ENCODE measurements around the gene SDC4. TPM values are rescaled to one million over a fixed set of nuclear protein-coding genes. Genes with fewer than 3 reads are reported as not detected.
A peak's percentile ranks its signal among the peaks of the same experiment; 100 is the strongest.
"Not testable (repeated sequence)": the region's sequence is repeated elsewhere in the genome, so short reads cannot be mapped to it uniquely, and the experiment has no call there.

Gene SDC4
- total RNA-seq, 1 donor: 17.1 TPM

- Histone ChIP-seq H3K27me3 (ENCODE audit: insufficient read depth, low read length) (no peaks in the 10 kb centered on the region), H3K4me1 (ENCODE audit: insufficient read depth, low read length) (peaks cover 16% of the 10 kb centered on the region), H3K9me3 (ENCODE audit: low read depth, low read length) (no peaks in the 10 kb centered on the region), H3K4me3 (ENCODE audit: low read length) (no peak overlapping the region)
Measured at GRCh38 chr20:45355209-45356084, 7.2 kb upstream of the SDC4 start.

- H3K4me3 ChIP-seq (ENCODE audit: low read length): no peak overlapping the region
- no peaks in the 10 kb centered on the region for H3K9me3 ChIP-seq (ENCODE audit: low read depth, low read length)
- H3K27me3 ChIP-seq (ENCODE audit: insufficient read depth, low read length): no peaks in the 10 kb centered on the region
- H3K4me1 ChIP-seq (ENCODE audit: insufficient read depth, low read length): peaks cover 16% of the 10 kb centered on the region
Measured at GRCh38 chr20:45354423-45355208, 6.4 kb upstream of the SDC4 start.

- Histone ChIP-seq H3K9me3 (ENCODE audit: low read depth, low read length) (no peaks in the 10 kb centered on the region), H3K4me3 (ENCODE audit: low read length) (no peak overlapping the region), H3K4me1 (ENCODE audit: insufficient read depth, low read length) (peaks cover 10% of the 10 kb centered on the region), H3K27me3 (ENCODE audit: insufficient read depth, low read length) (no peaks in the 10 kb centered on the region)
Measured at GRCh38 chr20:45353746-45354145, 5.5 kb upstream of the SDC4 start.

GRCh38 chr20:45352729-45353128, 4.5 kb upstream of the SDC4 start:
- no peak overlapping the region for H3K4me3 ChIP-seq (ENCODE audit: low read length)
- peaks cover 8% of the 10 kb centered on the region for H3K4me1 ChIP-seq (ENCODE audit: insufficient read depth, low read length)
- no peaks in the 10 kb centered on the region for H3K27me3 ChIP-seq (ENCODE audit: insufficient read depth, low read length)
- H3K9me3 ChIP-seq (ENCODE audit: low read depth, low read length): no peaks in the 10 kb centered on the region

GRCh38 chr20:45350795-45351194, 2.6 kb upstream of the SDC4 start:
- H3K9me3 ChIP-seq (ENCODE audit: low read depth, low read length); H3K27me3 ChIP-seq (ENCODE audit: insufficient read depth, low read length); H3K4me3 ChIP-seq (ENCODE audit: low read length): not testable (repeated sequence)
- peaks cover 20% of the 10 kb centered on the region for H3K4me1 ChIP-seq (ENCODE audit: insufficient read depth, low read length)

GRCh38 chr20:45350217-45350616, 2.0 kb upstream of the SDC4 start:
- Histone ChIP-seq H3K27me3 (ENCODE audit: insufficient read depth, low read length) (peaks cover 3% of the 10 kb centered on the region), H3K4me3 (ENCODE audit: low read length) (no peak overlapping the region), H3K9me3 (ENCODE audit: low read depth, low read length) (no peaks in the 10 kb centered on the region)

GRCh38 chr20:45347297-45347935, 808 bp downstream of the SDC4 start:
- Histone ChIP-seq H3K27me3 (ENCODE audit: insufficient read depth, low read length) (peaks cover 3% of the 10 kb centered on the region), H3K4me3 (ENCODE audit: low read length) (peak overlapping the region; percentile 30), H3K4me1 (ENCODE audit: insufficient read depth, low read length) (peaks cover 40% of the 10 kb centered on the region), H3K9me3 (ENCODE audit: low read depth, low read length) (no peaks in the 10 kb centered on the region)

More at GRCh38 chr20:45350217-45350616, 2.0 kb upstream of the SDC4 start:
- H3K4me1 ChIP-seq (ENCODE audit: insufficient read depth, low read length): peaks cover 22% of the 10 kb centered on the region

- H3K4me3 ChIP-seq (ENCODE audit: low read length): no peak overlapping the region
- no peaks in the 10 kb centered on the region for H3K9me3 ChIP-seq (ENCODE audit: low read depth, low read length)
- peaks cover 3% of the 10 kb centered on the region for H3K27me3 ChIP-seq (ENCODE audit: insufficient read depth, low read length)
- H3K4me1 ChIP-seq (ENCODE audit: insufficient read depth, low read length): peaks cover 40% of the 10 kb centered on the region
Measured at GRCh38 chr20:45346851-45347250, 1.4 kb downstream of the SDC4 start.

- Histone ChIP-seq H3K9me3 (ENCODE audit: low read depth, low read length) (no peaks in the 10 kb centered on the region), H3K27me3 (ENCODE audit: insufficient read depth, low read length) (peaks cover 3% of the 10 kb centered on the region), H3K4me1 (ENCODE audit: insufficient read depth, low read length) (peaks cover 40% of the 10 kb centered on the region), H3K4me3 (ENCODE audit: low read length) (no peak overlapping the region)
Measured at GRCh38 chr20:45346291-45346718, 1.9 kb downstream of the SDC4 start.

GRCh38 chr20:45345104-45345936, 2.9 kb downstream of the SDC4 start:
- Histone ChIP-seq H3K4me1 (ENCODE audit: insufficient read depth, low read length) (peaks cover 40% of the 10 kb centered on the region), H3K9me3 (ENCODE audit: low read depth, low read length) (no peaks in the 10 kb centered on the region), H3K4me3 (ENCODE audit: low read length) (no peak overlapping the region), H3K27me3 (ENCODE audit: insufficient read depth, low read length) (peaks cover 3% of the 10 kb centered on the region)

GRCh38 chr20:45344168-45344860, 3.9 kb downstream of the SDC4 start:
- peaks cover 3% of the 10 kb centered on the region for H3K27me3 ChIP-seq (ENCODE audit: insufficient read depth, low read length)
- H3K9me3 ChIP-seq (ENCODE audit: low read depth, low read length): no peaks in the 10 kb centered on the region
- H3K4me3 ChIP-seq (ENCODE audit: low read length): no peak overlapping the region
- peaks cover 40% of the 10 kb centered on the region for H3K4me1 ChIP-seq (ENCODE audit: insufficient read depth, low read length)

GRCh38 chr20:45343532-45344167, 4.6 kb downstream of the SDC4 start:
- H3K9me3 ChIP-seq (ENCODE audit: low read depth, low read length): no peaks in the 10 kb centered on the region
- no peak overlapping the region for H3K4me3 ChIP-seq (ENCODE audit: low read length)
- peaks cover 40% of the 10 kb centered on the region for H3K4me1 ChIP-seq (ENCODE audit: insufficient read depth, low read length)
- peaks cover 3% of the 10 kb centered on the region for H3K27me3 ChIP-seq (ENCODE audit: insufficient read depth, low read length)

GRCh38 chr20:45342855-45343531, 5.2 kb downstream of the SDC4 start:
- H3K4me3 ChIP-seq (ENCODE audit: low read length): no peak overlapping the region
- peaks cover 3% of the 10 kb centered on the region for H3K27me3 ChIP-seq (ENCODE audit: insufficient read depth, low read length)
- H3K9me3 ChIP-seq (ENCODE audit: low read depth, low read length): no peaks in the 10 kb centered on the region
- peaks cover 40% of the 10 kb centered on the region for H3K4me1 ChIP-seq (ENCODE audit: insufficient read depth, low read length)
